HG03558 (cell line): ENCODE results near the gene MYO1B.

Experiments used
- ATAC-seq: cut with Tn5 transposase; IDR thresholded peaks from one replicate; pipeline ENCODE4 v1.9.1; 2021; ENCODE audit warnings: moderate number of reproducible peaks; ENCODE audit not compliant: unreplicated experiment; ENCODE audit errors: extremely low read depth

Gene MYO1B

GRCh38 chr2:191245046-191245868 is at the start of gene MYO1B:
Gene MYO1B, plus strand, starts transcription at chr2:191245404. Its CDS starts 31,492 bp downstream, at chr2:191276896.
- peak; percentile 29 for ATAC-seq

GRCh38 chr2:191197096-191197495 is 48.1 kb upstream of the MYO1B start:
- ATAC-seq, result no peak

- no peak for ATAC-seq
Observed at GRCh38 chr2:191198271-191198670, 46.9 kb upstream of the MYO1B start.

- no peak for ATAC-seq
Observed at GRCh38 chr2:191199929-191200512, 45.2 kb upstream of the MYO1B start.

- ATAC-seq, result no peak
Observed at GRCh38 chr2:191200910-191201309, 44.3 kb upstream of the MYO1B start.

GRCh38 chr2:191202209-191202721 is 42.9 kb upstream of the MYO1B start:
- no peak for ATAC-seq

GRCh38 chr2:191202881-191203397 is 42.3 kb upstream of the MYO1B start:
- no peak for ATAC-seq

- ATAC-seq, result no peak
Observed at GRCh38 chr2:191204433-191204832, 40.8 kb upstream of the MYO1B start.

GRCh38 chr2:191206613-191207471 is 38.4 kb upstream of the MYO1B start:
- no peak for ATAC-seq

- no peak for ATAC-seq
Observed at GRCh38 chr2:191209340-191209739, 35.9 kb upstream of the MYO1B start.

- ATAC-seq, result no peak
Observed at GRCh38 chr2:191212119-191212518, 33.1 kb upstream of the MYO1B start.

- no peak for ATAC-seq
Observed at GRCh38 chr2:191213333-191213732, 31.9 kb upstream of the MYO1B start.

GRCh38 chr2:191215230-191215629 is 30.0 kb upstream of the MYO1B start:
- ATAC-seq, result no peak

- no peak for ATAC-seq
Observed at GRCh38 chr2:191215666-191216065, 29.5 kb upstream of the MYO1B start.

- no peak for ATAC-seq
Observed at GRCh38 chr2:191217580-191217979, 27.6 kb upstream of the MYO1B start.

GRCh38 chr2:191218292-191218898 is 26.8 kb upstream of the MYO1B start:
- no peak for ATAC-seq

GRCh38 chr2:191220671-191221070 is 24.5 kb upstream of the MYO1B start:
- ATAC-seq, result no peak

GRCh38 chr2:191221666-191222065 is 23.5 kb upstream of the MYO1B start:
- no peak for ATAC-seq

- peak; percentile 50 for ATAC-seq
Observed at GRCh38 chr2:191222507-191222906, 22.7 kb upstream of the MYO1B start.

- ATAC-seq, result no peak
Observed at GRCh38 chr2:191222952-191223351, 22.3 kb upstream of the MYO1B start.
